OCI-LY3 (cell line): ENCODE measurements around the gene GPATCH8.
"Not testable (repeated sequence)": the region's sequence is repeated elsewhere in the genome, so short reads cannot be mapped to it uniquely, and the experiment has no call there.

Experiments used
- H2AFZ ChIP-seq: fragments of 200-600, 300-600 bp; shearing (Covaris generic); 2 replicates; pipeline ENCODE4 v1.6.0; 2014; ENCODE audit warnings: antibody characterized with exemption, low read depth, low read length
- H3K27ac ChIP-seq: fragments of 200-600, 300-600 bp; sonication (generic); 2 replicates; pipeline ENCODE4 v1.5.1; 2014; ENCODE audit warnings: mild to moderate bottlenecking, low read length, moderate library complexity, mixed read lengths
- H3K27me3 ChIP-seq: fragments of 200-600, 300-600 bp; sonication (generic); 2 replicates; pipeline ENCODE4 v1.6.1; 2014; ENCODE audit warnings: low read depth, low read length, mixed read lengths
- H3K36me3 ChIP-seq: fragments of 200-600, 300-600 bp; sonication (generic); replicated peaks from 2 replicates; pipeline ENCODE3; 2014; ENCODE audit warnings: low read depth, low read length, mixed read lengths
- H3K4me1 ChIP-seq: fragments of 300-600, 200-600 bp; sonication (generic); 2 replicates; pipeline ENCODE4 v1.6.1; 2014; ENCODE audit warnings: low read length, mixed read lengths
- H3K4me2 ChIP-seq: fragments of 200-600, 300-600 bp; sonication (generic); 2 replicates; pipeline ENCODE4 v1.6.1; 2014; ENCODE audit warnings: low read length, mixed read lengths
- H3K4me3 ChIP-seq: fragments of 300-600, 200-600 bp; sonication (generic); 2 replicates; pipeline ENCODE4 v1.5.1; 2014; ENCODE audit warnings: antibody characterized with exemption, mild to moderate bottlenecking, low read length, moderate library complexity
- H3K79me2 ChIP-seq: fragments of 300-600, 200-600 bp; shearing (Covaris generic); 2 replicates; pipeline ENCODE4 v1.6.1; 2014; ENCODE audit warnings: mild to moderate bottlenecking, low read length, mixed read lengths
- H3K9ac ChIP-seq: fragments of 300-600, 200-600 bp; shearing (Covaris generic); 2 replicates; pipeline ENCODE4 v1.6.0; 2014; ENCODE audit warnings: mild to moderate bottlenecking, low read length, moderate library complexity
- H3K9me3 ChIP-seq: fragments of 200-600, 300-600 bp; shearing (Covaris generic); 2 replicates; pipeline ENCODE4 v1.6.1; 2014; ENCODE audit warnings: low read length, mixed read lengths; ENCODE audit not compliant: insufficient read depth
- H4K20me1 ChIP-seq: fragments of 200-600, 300-600 bp; sonication (generic); 2 replicates; pipeline ENCODE4 v1.6.1; 2016; ENCODE audit warnings: low read length, mixed read lengths; ENCODE audit not compliant: insufficient read depth
- EZH2phosphoT487 ChIP-seq: fragments of 200-600 bp; shearing (Covaris generic); IDR thresholded peaks from 2 replicates; pipeline ENCODE4 v1.6.1; 2018; ENCODE audit warnings: antibody characterized with exemption, mixed run types, low read depth
- TF ChIP-seq, protein P1 (sequence below): fragments of 200-600, 300-600 bp; sonication (generic); IDR thresholded peaks from 2 replicates; pipeline ENCODE4 v1.5.1; 2014; ENCODE audit warnings: antibody characterized with exemption, low read length, low read depth

The GPATCH8 gene

DNA sequence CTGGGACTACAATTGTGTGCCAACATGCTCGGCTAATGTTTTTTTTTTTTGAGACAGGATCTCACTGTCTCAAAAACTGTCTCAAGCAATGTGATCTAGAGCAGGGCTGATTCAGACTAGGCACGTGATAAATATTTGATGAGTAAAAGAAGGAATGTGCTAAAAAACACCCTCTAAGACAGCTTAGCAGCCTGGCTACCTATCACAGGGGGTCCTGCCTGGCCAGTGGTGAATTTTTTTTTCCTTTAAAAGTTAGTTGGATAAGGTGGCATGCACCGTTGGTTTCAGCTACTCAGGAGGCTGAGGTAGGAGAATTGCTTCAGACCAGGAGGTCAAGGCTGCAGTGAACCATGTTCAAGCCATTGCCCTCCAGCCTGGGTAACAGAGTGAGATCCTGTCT is 14.8 kb upstream of the GPATCH8 start:
- TF ChIP-seq, protein P1, sequence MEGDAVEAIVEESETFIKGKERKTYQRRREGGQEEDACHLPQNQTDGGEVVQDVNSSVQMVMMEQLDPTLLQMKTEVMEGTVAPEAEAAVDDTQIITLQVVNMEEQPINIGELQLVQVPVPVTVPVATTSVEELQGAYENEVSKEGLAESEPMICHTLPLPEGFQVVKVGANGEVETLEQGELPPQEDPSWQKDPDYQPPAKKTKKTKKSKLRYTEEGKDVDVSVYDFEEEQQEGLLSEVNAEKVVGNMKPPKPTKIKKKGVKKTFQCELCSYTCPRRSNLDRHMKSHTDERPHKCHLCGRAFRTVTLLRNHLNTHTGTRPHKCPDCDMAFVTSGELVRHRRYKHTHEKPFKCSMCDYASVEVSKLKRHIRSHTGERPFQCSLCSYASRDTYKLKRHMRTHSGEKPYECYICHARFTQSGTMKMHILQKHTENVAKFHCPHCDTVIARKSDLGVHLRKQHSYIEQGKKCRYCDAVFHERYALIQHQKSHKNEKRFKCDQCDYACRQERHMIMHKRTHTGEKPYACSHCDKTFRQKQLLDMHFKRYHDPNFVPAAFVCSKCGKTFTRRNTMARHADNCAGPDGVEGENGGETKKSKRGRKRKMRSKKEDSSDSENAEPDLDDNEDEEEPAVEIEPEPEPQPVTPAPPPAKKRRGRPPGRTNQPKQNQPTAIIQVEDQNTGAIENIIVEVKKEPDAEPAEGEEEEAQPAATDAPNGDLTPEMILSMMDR, result no peak
- no peak for TF ChIP-seq EZH2phosphoT487

GRCh38 chr17:44511241-44512134 is 8.3 kb upstream of the GPATCH8 start:
- not testable (repeated sequence) for H4K20me1 ChIP-seq, H3K9me3 ChIP-seq, H3K79me2 ChIP-seq, H3K27ac ChIP-seq, H3K4me3 ChIP-seq, H3K27me3 ChIP-seq, H3K4me1 ChIP-seq, H3K9ac ChIP-seq, H3K36me3 ChIP-seq
- H3K4me2 ChIP-seq, result peak overlapping the region; percentile 27
- 0 out of 2 replicates have a peak overlapping the region, but pooled peaks have one; percentile 33 for H2AFZ ChIP-seq

More for the DNA sequence above, 14.8 kb upstream of the GPATCH8 start:
- Histone ChIP-seq H4K20me1 (no peaks in the 10 kb centered on the region), H2AFZ (no peak overlapping the region), H3K4me2 (no peak overlapping the region), H3K9me3 (no peaks in the 10 kb centered on the region), H3K4me1 (0 out of 2 replicates have a peak, but pooled peaks cover 5% of the 10 kb centered on the region), H3K36me3 (no peaks in the 10 kb centered on the region), H3K4me3 (no peak overlapping the region), H3K79me2 (no peaks in the 10 kb centered on the region), H3K9ac (no peak overlapping the region), H3K27ac (no peak overlapping the region), H3K27me3 (no peaks in the 10 kb centered on the region)

- peaks cover 16% of the 10 kb centered on the region for H3K79me2 ChIP-seq
- H3K9ac ChIP-seq, H3K4me1 ChIP-seq, H3K27ac ChIP-seq, H3K9me3 ChIP-seq, H3K4me2 ChIP-seq, H3K36me3 ChIP-seq, H3K27me3 ChIP-seq, H2AFZ ChIP-seq, H3K4me3 ChIP-seq, H4K20me1 ChIP-seq: not testable (repeated sequence)
Measured at GRCh38 chr17:44506939-44507604, 3.9 kb upstream of the GPATCH8 start.

DNA sequence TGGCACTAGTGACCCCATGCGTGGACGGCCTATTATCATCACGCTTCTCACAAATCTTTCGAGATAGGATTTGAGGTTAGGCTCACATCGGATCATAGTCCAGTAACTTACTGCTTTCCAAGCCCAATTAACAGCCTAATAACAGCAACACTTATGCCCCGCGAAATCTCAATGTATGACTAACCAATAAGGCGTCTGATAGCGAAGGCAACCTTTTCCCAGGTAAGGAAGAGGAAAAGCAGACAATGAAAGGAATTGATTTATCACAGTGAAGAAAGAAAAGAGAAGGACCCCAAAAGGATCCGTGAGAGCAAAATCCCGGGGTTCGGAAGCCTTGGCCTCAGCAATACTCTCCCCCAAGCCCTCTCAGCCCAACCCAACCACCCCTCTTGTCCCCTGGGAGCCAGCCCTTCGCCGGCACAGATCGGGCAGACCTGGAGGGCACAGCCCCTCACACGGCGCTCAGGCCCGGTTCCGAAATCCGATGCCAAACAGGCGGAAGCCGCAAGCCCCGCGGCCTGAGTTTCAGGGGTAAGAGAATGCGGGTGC is 534 bp downstream of the GPATCH8 start:
- H3K9ac ChIP-seq, result peak overlapping the region; percentile 89
- H3K4me1 ChIP-seq, result peaks cover 21% of the 10 kb centered on the region
- H3K4me3 ChIP-seq, result peak overlapping the region; percentile 94
- H3K9me3 ChIP-seq, result no peaks in the 10 kb centered on the region
- peak overlapping the region; percentile 92 for H3K4me2 ChIP-seq
- H3K79me2 ChIP-seq, result peaks cover 60% of the 10 kb centered on the region
- peaks cover 3% of the 10 kb centered on the region for H3K36me3 ChIP-seq
- peak overlapping the region; percentile 20; the same call in 1 of the 2 replicates for H2AFZ ChIP-seq
- TF ChIP-seq, protein P1, result no peak
- no peak for TF ChIP-seq EZH2phosphoT487
- H3K27me3 ChIP-seq, result no peaks in the 10 kb centered on the region
- peak overlapping the region; percentile 82 for H3K27ac ChIP-seq
- peaks cover 46% of the 10 kb centered on the region for H4K20me1 ChIP-seq
